ENCODE measurements around the gene RINT1. TPM values are rescaled to one million over a fixed set of nuclear protein-coding genes. Genes with fewer than 3 reads are reported as not detected.

Gene RINT1
- total RNA-seq, 2 donors from 2014 or later = 12.6 to 17.4 TPM

DNA sequence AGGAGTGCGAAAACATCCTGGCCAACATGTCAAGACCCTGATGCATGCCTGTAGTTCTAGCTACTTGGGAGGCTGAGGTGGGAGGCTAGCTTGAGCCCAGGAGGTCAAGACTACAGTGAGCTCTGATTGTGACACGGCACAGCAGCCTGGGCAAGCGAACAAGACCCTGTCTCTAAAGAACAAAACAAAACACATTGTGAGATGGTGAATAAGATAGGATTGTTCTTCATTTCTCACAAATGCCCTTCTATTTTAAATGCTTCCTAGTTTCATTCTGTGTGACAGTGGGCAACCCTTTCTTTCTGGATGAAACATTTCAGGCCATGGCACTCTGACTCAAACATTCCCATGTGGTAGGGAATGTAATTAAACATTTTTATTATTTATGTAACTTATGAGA lies 35.8 kb downstream of the RINT1 start:
- TF ChIP-seq POLR2A (IDR thresholded peaks at IDR 0.05) (no peak), CTCF (IDR thresholded peaks at IDR 0.05) (no peak), POLR2AphosphoS5 (IDR thresholded peaks at IDR 0.05) (no peak)
- Histone ChIP-seq H3K9me3 (no peaks in the 10 kb centered on the region), H3K4me1 (replicated peaks) (no peaks in the 10 kb centered on the region), H3K27me3 (replicated peaks; ENCODE audit: insufficient read depth) (no peaks in the 10 kb centered on the region), H3K36me3 (no peaks in the 10 kb centered on the region), H3K4me3 (no peak overlapping the region), H3K27ac (no peak overlapping the region)
- intact Hi-C loops (cut with DNase I) = no loop called here
- 59% methylated on average over 3 of the region's 3 CpGs for WGBS
- no peak for DNase-seq (ENCODE audit: low spot score)

- TF ChIP-seq POLR2A (IDR thresholded peaks at IDR 0.05) = no peak
- TF ChIP-seq POLR2AphosphoS5 (IDR thresholded peaks at IDR 0.05) = no peak
- TF ChIP-seq CTCF (IDR thresholded peaks at IDR 0.05) = no peak
- no peaks in the 10 kb centered on the region for H3K9me3 ChIP-seq
- no peaks in the 10 kb centered on the region for H3K4me1 ChIP-seq (replicated peaks)
- H3K27me3 ChIP-seq (replicated peaks; ENCODE audit: insufficient read depth) = no peaks in the 10 kb centered on the region
- H3K36me3 ChIP-seq = no peaks in the 10 kb centered on the region
- WGBS = 91% methylated on average over 2 of the region's 2 CpGs
- no peak overlapping the region for H3K4me3 ChIP-seq
- no peak overlapping the region for H3K27ac ChIP-seq
- intact Hi-C loops (cut with DNase I) = no loop called here
- DNase-seq (ENCODE audit: low spot score) = no peak
Measured at GRCh38 chr7:105571891-105572290, 39.9 kb downstream of the RINT1 start.

- H3K4me3 ChIP-seq = no peak overlapping the region
- no peak for TF ChIP-seq CTCF (IDR thresholded peaks at IDR 0.05)
- no peaks in the 10 kb centered on the region for H3K4me1 ChIP-seq (replicated peaks)
- no peak overlapping the region for H3K27ac ChIP-seq
- H3K27me3 ChIP-seq (replicated peaks; ENCODE audit: insufficient read depth) = no peaks in the 10 kb centered on the region
- no peaks in the 10 kb centered on the region for H3K9me3 ChIP-seq
- WGBS = 77% methylated on average over 1 of the region's 1 CpG
- H3K36me3 ChIP-seq = no peaks in the 10 kb centered on the region
- intact Hi-C loops (cut with DNase I) = no loop called here
- DNase-seq (ENCODE audit: low spot score) = no peak
Measured at GRCh38 chr7:105577251-105577650, 45.2 kb downstream of the RINT1 start.

- TF ChIP-seq POLR2AphosphoS5 (IDR thresholded peaks at IDR 0.05) (no peak), POLR2A (IDR thresholded peaks at IDR 0.05) (no peak), CTCF (IDR thresholded peaks at IDR 0.05) (no peak)
- Histone ChIP-seq H3K9me3 (no peaks in the 10 kb centered on the region), H3K36me3 (no peaks in the 10 kb centered on the region), H3K27ac (no peak overlapping the region), H3K4me1 (replicated peaks) (no peaks in the 10 kb centered on the region), H3K4me3 (no peak overlapping the region), H3K27me3 (replicated peaks; ENCODE audit: insufficient read depth) (no peaks in the 10 kb centered on the region)
- DNase-seq (ENCODE audit: low spot score) = no peak
- intact Hi-C loops (cut with DNase I) = no loop called here
Measured at GRCh38 chr7:105578496-105578895, 46.5 kb downstream of the RINT1 start.

DNA sequence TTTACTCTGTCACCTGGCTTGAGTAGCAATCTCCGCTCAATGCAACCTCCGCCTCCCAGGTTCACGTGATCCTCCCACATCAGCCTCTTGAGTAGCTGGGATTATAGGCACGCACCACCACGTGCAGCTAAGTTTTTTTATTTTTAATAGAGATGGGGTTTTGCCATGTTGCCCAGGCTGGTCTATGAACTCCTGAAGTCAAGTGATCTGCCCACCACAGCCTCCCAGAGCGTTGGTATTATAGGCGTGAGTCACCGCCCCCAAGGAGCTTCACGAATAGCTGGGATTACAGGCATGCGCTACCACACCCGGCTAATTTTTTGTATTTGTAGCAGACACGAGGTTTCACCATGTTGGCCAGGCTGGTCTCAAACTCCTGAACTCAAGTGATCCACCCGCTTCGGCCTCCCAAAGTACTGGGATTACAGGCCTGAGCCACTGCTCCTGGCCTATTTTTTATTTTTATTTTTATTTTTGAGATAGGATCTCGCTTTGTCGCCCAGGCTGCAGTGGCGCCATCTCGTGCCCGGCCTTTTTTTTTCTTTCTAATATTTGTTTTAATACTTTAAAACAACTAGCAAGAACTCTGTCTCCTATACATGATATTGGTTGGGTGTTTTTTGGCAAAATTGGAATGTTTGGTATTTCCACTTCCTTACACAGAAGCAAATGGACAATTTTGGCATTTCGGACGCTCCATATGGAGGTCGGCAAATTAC lies 48.2 kb downstream of the RINT1 start:
- no peaks in the 10 kb centered on the region for H3K36me3 ChIP-seq
- TF ChIP-seq CTCF (IDR thresholded peaks at IDR 0.05) (no peak), POLR2AphosphoS5 (IDR thresholded peaks at IDR 0.05) (no peak), POLR2A (IDR thresholded peaks at IDR 0.05) (no peak)
- DNase-seq (ENCODE audit: low spot score) = no peak
- no peak overlapping the region for H3K4me3 ChIP-seq
- WGBS = 91% methylated on average over 22 of the region's 22 CpGs
- H3K9me3 ChIP-seq = no peaks in the 10 kb centered on the region
- no peaks in the 10 kb centered on the region for H3K27me3 ChIP-seq (replicated peaks; ENCODE audit: insufficient read depth)
- no peak overlapping the region for H3K27ac ChIP-seq
- intact Hi-C loops (cut with DNase I) = no loop called here
- H3K4me1 ChIP-seq (replicated peaks) = no peaks in the 10 kb centered on the region
